ENCODE results near the gene SHISAL2A.
A peak's percentile ranks its signal among the peaks of the same experiment; 100 is the strongest.
"Not testable (repeated sequence)": the region's sequence is repeated elsewhere in the genome, so short reads cannot be mapped to it uniquely, and the experiment has no call there.

SHISAL2A gene

GRCh38 chr1:52691821-52692220, 58.9 kb downstream of the SHISAL2A start:
- DNase-seq: no peak

GRCh38 chr1:52692697-52693096, 59.7 kb downstream of the SHISAL2A start:
- no peak for DNase-seq

- not testable (repeated sequence) for DNase-seq
Measured at GRCh38 chr1:52693351-52693750, 60.4 kb downstream of the SHISAL2A start.

- no peak for DNase-seq
Measured at GRCh38 chr1:52693843-52694242, 60.9 kb downstream of the SHISAL2A start.

- DNase-seq: no peak
Measured at GRCh38 chr1:52695627-52696026, 62.7 kb downstream of the SHISAL2A start.

DNA sequence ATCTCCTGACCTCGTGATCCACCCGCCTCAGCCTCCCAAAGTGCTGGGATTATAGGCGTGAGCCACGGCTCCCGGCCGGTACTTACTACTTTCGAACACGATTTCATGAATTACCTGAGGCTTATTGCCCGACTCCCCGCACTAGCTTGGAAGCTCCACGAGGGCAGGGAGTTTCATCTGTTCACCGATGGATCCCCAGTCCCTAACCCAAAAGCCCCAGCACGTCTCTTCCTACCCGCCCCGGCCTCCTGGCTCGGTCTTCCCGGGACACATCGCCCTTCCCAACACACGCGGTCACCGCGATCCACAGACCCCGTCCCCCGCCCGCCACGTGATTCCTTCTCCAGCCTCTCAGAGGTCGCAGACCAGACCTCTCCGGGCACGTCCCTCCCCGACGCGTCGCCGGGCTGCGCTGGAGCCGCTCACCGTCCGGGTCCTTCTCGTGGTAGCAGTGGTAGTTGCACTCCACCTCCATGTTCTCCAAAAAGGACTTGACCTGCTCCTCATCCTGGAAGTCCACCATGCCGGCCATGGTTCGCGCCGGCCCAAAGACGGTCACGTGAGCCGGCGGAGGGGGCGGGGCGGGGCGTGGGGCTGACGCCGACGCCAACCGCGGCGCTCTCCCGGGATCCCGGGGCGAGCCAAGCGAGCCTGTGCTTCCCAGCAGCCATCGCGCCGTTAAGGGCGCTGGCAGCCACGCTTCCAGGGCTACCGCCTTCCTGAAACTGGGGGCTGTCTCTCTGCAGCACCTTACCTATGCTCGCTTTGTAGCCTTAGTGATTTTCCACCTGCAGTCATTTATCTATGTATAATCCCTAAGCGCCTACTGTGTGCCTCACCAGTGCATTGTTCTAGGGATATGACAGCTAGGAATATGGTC, 65.1 kb downstream of the SHISAL2A start, which contains the start of gene COA7:
Gene COA7, minus strand, starts transcription at position 553 of the 880 bp plus-strand sequence. Its CDS starts 21 bp downstream, at position 532.
- peak; percentile 31 for DNase-seq

DNA sequence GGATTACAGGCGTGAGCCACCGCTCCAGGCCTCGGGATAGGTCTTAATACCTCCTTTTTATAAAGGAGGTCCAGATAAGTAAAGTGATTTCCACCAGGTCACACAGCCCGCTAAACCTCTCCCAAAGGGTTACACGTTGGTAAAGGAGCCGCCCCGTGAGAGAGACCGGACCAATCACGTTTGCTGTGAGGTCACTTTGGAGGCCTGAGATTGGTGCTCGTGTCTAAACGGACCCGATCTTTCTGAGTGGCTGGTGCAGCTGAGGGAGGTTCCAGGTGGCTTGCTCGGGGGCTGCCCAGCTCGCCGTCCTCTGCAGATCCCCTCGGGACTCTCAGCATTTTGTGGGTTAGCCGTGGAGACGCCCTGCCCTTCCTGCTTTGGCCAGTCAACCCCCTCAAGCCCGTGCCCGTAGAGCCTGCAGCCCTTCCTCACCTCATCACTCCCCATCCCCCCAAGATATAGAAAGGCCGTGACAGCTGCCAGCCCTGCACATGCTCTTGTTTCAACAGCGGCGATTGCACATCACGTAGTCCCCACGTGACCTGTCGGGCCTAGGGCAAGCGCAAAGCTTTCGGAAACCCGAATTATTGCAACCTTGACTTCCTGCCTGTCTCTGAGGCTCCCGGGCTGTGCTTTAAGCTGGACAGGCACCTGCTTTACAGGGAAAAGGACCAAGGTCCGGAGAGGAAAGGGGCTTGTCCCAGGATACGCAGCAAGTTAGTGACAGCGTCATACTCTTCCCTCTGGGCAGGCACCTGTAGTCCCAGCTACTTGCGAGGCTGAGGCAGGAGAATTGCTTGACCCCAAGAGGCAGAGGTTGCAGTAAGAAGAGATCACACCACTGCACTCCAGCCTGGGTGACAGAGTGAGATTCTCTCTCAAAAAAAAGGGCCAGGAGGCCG, 70.2 kb downstream of the SHISAL2A start:
- DNase-seq: no peak

DNA sequence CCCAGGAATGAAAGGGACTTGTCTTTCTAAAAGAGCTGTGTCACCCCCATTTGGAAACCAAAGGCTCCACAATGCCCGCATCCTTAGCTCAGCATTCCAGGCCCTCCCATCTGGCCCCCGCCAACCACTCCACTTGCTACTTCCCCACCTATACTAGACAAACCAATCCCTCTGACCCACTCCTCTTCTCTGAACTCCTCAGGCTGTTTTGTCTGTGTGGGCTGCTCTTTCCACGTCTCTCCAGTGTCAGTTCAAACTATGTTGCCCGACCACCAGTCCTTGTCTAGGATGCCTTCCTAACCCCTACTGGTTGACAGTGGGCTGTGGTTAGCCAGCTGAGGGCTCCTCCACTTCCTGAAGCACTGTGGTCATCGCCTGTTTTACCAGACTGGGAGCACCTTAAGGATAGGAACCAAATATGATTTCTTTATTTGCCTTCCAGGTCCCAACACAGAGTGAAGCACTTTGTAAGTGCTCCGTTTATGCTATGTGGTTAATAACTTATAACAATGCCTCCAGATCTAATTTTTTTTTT, 73.2 kb downstream of the SHISAL2A start:
- no peak for DNase-seq
